GM12864 (cell line): ENCODE data around the gene SLC38A8.

Experiments used
- DNase-seq: peaks from one replicate; pipeline ENCODE4 v3.0.0-alpha.2; 2011; ENCODE audit warnings: low read depth
- H3K4me3 ChIP-seq: 2 replicates; pipeline ENCODE4 v1.5.1; 2011; ENCODE audit warnings: mild to moderate bottlenecking, low read depth, low read length, control low read depth
- CTCF ChIP-seq: IDR thresholded peaks from 2 replicates; pipeline ENCODE4 v1.5.1; 2011; ENCODE audit warnings: low read depth, mild to moderate bottlenecking, moderate library complexity, low read length, control low read depth, inconsistent platforms; ENCODE audit errors: missing control alignments

SLC38A8 gene

GRCh38 chr16:83973581-83974385 is 68.8 kb downstream of the SLC38A8 start:
- DNase-seq, result no peak
- no peak for TF ChIP-seq CTCF
- no peak overlapping the region for H3K4me3 ChIP-seq

- no peak for DNase-seq
- no peak overlapping the region for H3K4me3 ChIP-seq
- no peak for TF ChIP-seq CTCF
Observed at GRCh38 chr16:83973077-83973476, 69.5 kb downstream of the SLC38A8 start.

- no peak overlapping the region for H3K4me3 ChIP-seq
- no peak for TF ChIP-seq CTCF
- no peak for DNase-seq
Observed at GRCh38 chr16:83972256-83973008, 70.2 kb downstream of the SLC38A8 start.

GRCh38 chr16:83971165-83972130 is 71.1 kb downstream of the SLC38A8 start:
- DNase-seq, result no peak
- no peak for TF ChIP-seq CTCF
- H3K4me3 ChIP-seq, result no peak overlapping the region

GRCh38 chr16:83970430-83970815 is 72.2 kb downstream of the SLC38A8 start:
- no peak for TF ChIP-seq CTCF
- no peak for DNase-seq
- no peak overlapping the region for H3K4me3 ChIP-seq

- TF ChIP-seq CTCF, result no peak
- DNase-seq, result no peak
- no peak overlapping the region for H3K4me3 ChIP-seq
Observed at GRCh38 chr16:83969771-83970429, 72.7 kb downstream of the SLC38A8 start.
